Measurements from ENCODE around the gene ARPC1B. TPM values are rescaled to one million over a fixed set of nuclear protein-coding genes. Genes with fewer than 3 reads are reported as not detected.
"Not testable (repeated sequence)": the region's sequence is repeated elsewhere in the genome, so short reads cannot be mapped to it uniquely, and the experiment has no call there.

ARPC1B gene
- total RNA-seq, 1 donor from 2014 or later: 125 TPM

GRCh38 chr7:99429756-99430155, 55.2 kb downstream of the ARPC1B start:
- ATAC-seq (no peak), DNase-seq (ENCODE audit: low spot score) (no peak)
- intact Hi-C loops (cut with DNase I): no loop called here

- ATAC-seq; DNase-seq (ENCODE audit: low spot score); intact Hi-C loops (cut with DNase I): not testable (repeated sequence)
Measured at GRCh38 chr7:99431756-99432540, 57.4 kb downstream of the ARPC1B start.

- no peak for ATAC-seq
- intact Hi-C loops (cut with DNase I): no loop called here
- no peak for DNase-seq (ENCODE audit: low spot score)
Measured at GRCh38 chr7:99433158-99433557, 58.6 kb downstream of the ARPC1B start.

- ATAC-seq: peak; percentile 48
- intact Hi-C loops (cut with DNase I): no loop called here
- no peak for DNase-seq (ENCODE audit: low spot score)
Measured at GRCh38 chr7:99437946-99438572, 63.5 kb downstream of the ARPC1B start.

GRCh38 chr7:99438573-99439480, 64.3 kb downstream of the ARPC1B start, which contains the start of the genes CPSF4 and PTCD1:
Gene CPSF4, plus strand, starts transcription at chr7:99438943. Its CDS starts 140 bp downstream, at chr7:99439083.
Gene PTCD1, minus strand, starts transcription at chr7:99438798. Its CDS starts 3,556 bp downstream, at chr7:99435242.
- ATAC-seq (peak; percentile 95), DNase-seq (ENCODE audit: low spot score) (peak; percentile 97)
- intact Hi-C loops (cut with DNase I): no loop called here

- ATAC-seq (no peak), DNase-seq (ENCODE audit: low spot score) (no peak)
- intact Hi-C loops (cut with DNase I): no loop called here
Measured at GRCh38 chr7:99440195-99440594, 65.7 kb downstream of the ARPC1B start.

Other genes with a start within 250 kb of the ARPC1B start
- 37.0 TPM for gene SMURF1, start 230.6 kb upstream of the ARPC1B start, total RNA-seq
- gene KPNA7, start 166.6 kb upstream of the ARPC1B start, total RNA-seq: not detected
- not detected for gene MYH16, start 101.9 kb upstream of the ARPC1B start, total RNA-seq
- gene ARPC1A, start 48.8 kb upstream of the ARPC1B start, total RNA-seq: 110 TPM
- gene PDAP1, start 33.9 kb downstream of the ARPC1B start, total RNA-seq: 76.1 TPM
- gene BUD31, start 34.2 kb downstream of the ARPC1B start, total RNA-seq: 59.2 TPM
- gene PTCD1, start 64.1 kb downstream of the ARPC1B start, total RNA-seq: 4.4 TPM
- gene CPSF4, start 64.2 kb downstream of the ARPC1B start, total RNA-seq: 38.0 TPM
- 144 TPM for gene ATP5MF, start 91.4 kb downstream of the ARPC1B start, total RNA-seq
- 12.4 TPM for gene ZNF789, start 98.2 kb downstream of the ARPC1B start, total RNA-seq
- 38.8 TPM for gene ZNF394, start 125.6 kb downstream of the ARPC1B start, total RNA-seq
- 10.0 TPM for gene ZKSCAN5, start 129.9 kb downstream of the ARPC1B start, total RNA-seq
- 6.7 TPM for gene FAM200A, start 177.4 kb downstream of the ARPC1B start, total RNA-seq
- 62.0 TPM for gene ZNF655, start 183.9 kb downstream of the ARPC1B start, total RNA-seq
- 3.5 TPM for gene TMEM225B, start 223.5 kb downstream of the ARPC1B start, total RNA-seq
- gene ZSCAN25, start 242.2 kb downstream of the ARPC1B start, total RNA-seq: 19.8 TPM